GM12892 (cell line): ENCODE results near the gene ZNF165.

Source experiments
- POLR2A ChIP-seq: IDR thresholded peaks from 2 replicates; pipeline ENCODE4 v1.6.1; 2011; ENCODE audit warnings: low read depth, low read length, control low read depth
- POLR2AphosphoS5 ChIP-seq: IDR thresholded peaks from 2 replicates; pipeline ENCODE4 v1.6.1; 2011; ENCODE audit warnings: low read depth, low read length, control low read depth

- TF ChIP-seq POLR2A (no peak), POLR2AphosphoS5 (no peak)
These were observed 45.0 kb downstream of the ZNF165 start for GRCh38 chr6:28125401-28125800.
